IMR-90 (cell line): ENCODE results near the gene IQSEC3. TPM values are rescaled to one million over a fixed set of nuclear protein-coding genes. Genes with fewer than 3 reads are reported as not detected.

Experiments
- ATAC-seq: fragments of 200-7000 bp; cut with Tn5 transposase; 2 replicates; pipeline ENCODE4 v1.9.1; 2020; ENCODE audit warnings: low read depth, mild to moderate bottlenecking, moderate library complexity
- BruUV-seq: library from RNA; stranded (reverse); fragments of 400-500 nt; replicated peaks from 2 replicates; lab custom pipeline; 2021; lab: Mats Ljungman, UMichigan
- CTCF ChIA-PET: fragments of 300-600 bp; formaldehyde crosslinking; extraction: SDS; loops from one replicate; lab custom pipeline; 2021; ENCODE audit warnings: antibody characterized with exemption; lab: Yijun Ruan, JAX
- POLR2A ChIA-PET: fragments of 300-600 bp; sonication (Branson Sonifier 250); formaldehyde crosslinking; loops from one replicate; lab custom pipeline; 2022; ENCODE audit warnings: antibody characterized with exemption; ENCODE audit not compliant: unreplicated experiment; lab: Charles Lee
- DNase-seq: peaks from one replicate; pipeline ENCODE4 v3.0.0; 2013
- H2AFZ ChIP-seq: replicated peaks from 2 replicates; pipeline ENCODE3; 2013; ENCODE audit warnings: low read length, mild to moderate bottlenecking; ENCODE audit not compliant: poor library complexity
- H2AK5ac ChIP-seq: 2 replicates; pipeline ENCODE4 v1.6.1; 2013; ENCODE audit warnings: low read depth, low read length, inconsistent platforms
- H2AK9ac ChIP-seq: replicated peaks from 2 replicates; pipeline ENCODE3; 2013; ENCODE audit warnings: mild to moderate bottlenecking, low read depth, low read length, moderate library complexity; ENCODE audit not compliant: poor library complexity
- H2BK120ac ChIP-seq: 2 replicates; pipeline ENCODE4 v1.6.1; 2013; ENCODE audit warnings: low read depth, low read length, inconsistent platforms
- H2BK15ac ChIP-seq: 3 replicates; pipeline ENCODE4 v1.6.1; 2013; ENCODE audit warnings: low read depth, low read length, inconsistent platforms
- H2BK20ac ChIP-seq: 2 replicates; pipeline ENCODE4 v1.6.1; 2013; ENCODE audit warnings: low read depth, mild to moderate bottlenecking, inconsistent platforms, low read length, moderate library complexity
- H2BK5ac ChIP-seq: 2 replicates; pipeline ENCODE4 v1.6.1; 2013; ENCODE audit warnings: mild to moderate bottlenecking, low read depth, low read length, inconsistent platforms; ENCODE audit not compliant: poor library complexity, severe bottlenecking
- H3K14ac ChIP-seq: replicated peaks from 2 replicates; pipeline ENCODE4 v1.6.1; 2013; ENCODE audit warnings: low read depth, low read length, inconsistent platforms
- H3K18ac ChIP-seq: 2 replicates; pipeline ENCODE4 v1.6.1; 2013; ENCODE audit warnings: low read depth, low read length, control low read depth
- H3K23ac ChIP-seq: 2 replicates; pipeline ENCODE4 v1.6.1; 2013; ENCODE audit warnings: low read depth, low read length, inconsistent platforms
- H3K27ac ChIP-seq: 2 replicates; pipeline ENCODE4 v1.5.1; 2013; ENCODE audit warnings: mild to moderate bottlenecking, control low read depth, low read length; ENCODE audit not compliant: insufficient read depth
- H3K27me3 ChIP-seq: 2 replicates; pipeline ENCODE4 v1.6.1; 2013; ENCODE audit warnings: low read length; ENCODE audit not compliant: control insufficient read depth, insufficient read depth
- H3K36me3 ChIP-seq: 2 replicates; pipeline ENCODE4 v1.6.1; 2013; ENCODE audit warnings: low read length, mixed read lengths; ENCODE audit not compliant: control insufficient read depth, insufficient read depth
- H3K4ac ChIP-seq: 2 replicates; pipeline ENCODE4 v1.6.1; 2013; ENCODE audit warnings: low read depth, low read length, inconsistent platforms
- H3K4me1 ChIP-seq: 2 replicates; pipeline ENCODE4 v1.6.1; 2013; ENCODE audit warnings: low read length, mixed read lengths; ENCODE audit not compliant: control insufficient read depth, insufficient read depth
- H3K4me2 ChIP-seq: 2 replicates; pipeline ENCODE4 v1.6.1; 2013; ENCODE audit warnings: low read depth, mild to moderate bottlenecking, control low read depth, low read length, moderate library complexity
- H3K4me3 ChIP-seq: 2 replicates; pipeline ENCODE4 v1.5.1; 2013; ENCODE audit warnings: low read depth, mild to moderate bottlenecking, control low read depth, low read length, moderate library complexity; ENCODE audit not compliant: insufficient read depth
- H3K56ac ChIP-seq: 2 replicates; pipeline ENCODE4 v1.6.1; 2013; ENCODE audit warnings: low read length, inconsistent platforms; ENCODE audit not compliant: insufficient read depth; ENCODE audit errors: extremely low read depth
- H3K79me1 ChIP-seq, 2 experiments: 2 replicates each; pipeline ENCODE4 v1.6.1; 2013; ENCODE audit warnings: low read length in 2 of 2, inconsistent platforms in 1 of 2, low read depth in 1 of 2
- H3K9ac ChIP-seq: 2 replicates; pipeline ENCODE4 v1.6.1; 2013; ENCODE audit warnings: low read depth, low read length, control low read depth
- H3K9me1 ChIP-seq: 2 replicates; pipeline ENCODE4 v1.6.1; 2013; ENCODE audit warnings: low read length, inconsistent platforms; ENCODE audit not compliant: insufficient read depth
- H3K9me3 ChIP-seq: 2 replicates; pipeline ENCODE4 v1.6.1; 2013; ENCODE audit warnings: low read length; ENCODE audit not compliant: control insufficient read depth, insufficient read depth
- H4K20me1 ChIP-seq: 2 replicates; pipeline ENCODE4 v1.6.1; 2013; ENCODE audit warnings: low read length, inconsistent platforms; ENCODE audit not compliant: insufficient read depth
- H4K5ac ChIP-seq: 2 replicates; pipeline ENCODE4 v1.6.1; 2013; ENCODE audit warnings: mild to moderate bottlenecking, low read depth, low read length, control low read depth
- H4K8ac ChIP-seq, 2 experiments: 2 replicates each; pipeline ENCODE4 v1.6.1; 2013; ENCODE audit warnings: low read depth in 2 of 2, low read length in 2 of 2, control low read depth in 1 of 2, inconsistent platforms in 1 of 2
- H4K91ac ChIP-seq: 2 replicates; pipeline ENCODE4 v1.6.1; 2013; ENCODE audit warnings: low read depth, low read length, inconsistent platforms; ENCODE audit not compliant: insufficient read depth
- CEBPB ChIP-seq: IDR thresholded peaks from 2 replicates; pipeline ENCODE4 v1.6.1; 2012; ENCODE audit warnings: low read depth, low read length, improper control_type of control experiment
- CHD1 ChIP-seq: IDR thresholded peaks from 2 replicates; pipeline ENCODE4 v1.6.1; 2012; ENCODE audit warnings: low read depth, low read length, improper control_type of control experiment
- ELK1 ChIP-seq: fragments of 150-350 bp; IDR thresholded peaks from 2 replicates; pipeline ENCODE4 v1.6.1; 2016; ENCODE audit warnings: low read depth, mild to moderate bottlenecking, low read length, moderate library complexity, borderline replicate concordance
- MAFK ChIP-seq: IDR thresholded peaks from 2 replicates; pipeline ENCODE4 v1.6.1; 2012; ENCODE audit warnings: low read depth, low read length, improper control_type of control experiment
- MXI1 ChIP-seq: IDR thresholded peaks from 2 replicates; pipeline ENCODE4 v1.6.1; 2012; ENCODE audit warnings: low read depth, mild to moderate bottlenecking, low read length, moderate library complexity, borderline replicate concordance
- NFE2L2 ChIP-seq: fragments of 150-350 bp; IDR thresholded peaks from 2 replicates; pipeline ENCODE4 v1.6.1; 2016; ENCODE audit warnings: low read depth, mild to moderate bottlenecking, low read length
- POLR2A ChIP-seq: IDR thresholded peaks from 2 replicates; pipeline ENCODE4 v1.6.1; 2012; ENCODE audit warnings: mild to moderate bottlenecking, low read depth, low read length
- RAD21 ChIP-seq: IDR thresholded peaks from 2 replicates; pipeline ENCODE4 v1.6.1; 2012; ENCODE audit warnings: low read length, improper control_type of control experiment
- RCOR1 ChIP-seq: IDR thresholded peaks from 2 replicates; pipeline ENCODE4 v1.6.1; 2012; ENCODE audit warnings: mild to moderate bottlenecking, low read length, improper control_type of control experiment; ENCODE audit not compliant: insufficient replicate concordance
- RFX5 ChIP-seq: IDR thresholded peaks from 2 replicates; pipeline ENCODE4 v1.8.0; 2012; ENCODE audit warnings: low read depth, mild to moderate bottlenecking, low read length, moderate library complexity
- SMC3 ChIP-seq: fragments of 150-350 bp; IDR thresholded peaks from 2 replicates; pipeline ENCODE4 v1.6.1; 2016; ENCODE audit warnings: low read depth, mild to moderate bottlenecking, antibody characterized with exemption, low read length, moderate library complexity
- USF2 ChIP-seq: fragments of 150-350 bp; IDR thresholded peaks from 2 replicates; pipeline ENCODE4 v1.6.1; 2017; ENCODE audit warnings: mild to moderate bottlenecking, antibody characterized with exemption, low read length, low read depth
- WGBS, 2 experiments: methylation state at CpG; one replicate each; pipeline versions ENCODE4 v1.1.5 to v1.1.7; 2013; ENCODE audit warnings: missing lambda C conversion rate in 2 of 2; ENCODE audit not compliant: insufficient read length in 1 of 2; ENCODE audit errors: extremely low coverage in 2 of 2; 5-methylcytosine and 5-hydroxymethylcytosine counted together
- dilution Hi-C: fragments of 300-500 bp; cut with HindIII; formaldehyde crosslinking; loops from one replicate; pipeline ENCODE4 v1.14.3; 2018; ENCODE audit warnings: low sequenced_read_pairs; ENCODE audit not compliant: unreplicated experiment
- in situ Hi-C: fragments of 300-500 bp; cut with MboI; formaldehyde crosslinking; loops from 3 replicates; pipeline ENCODE4 v1.14.3; 2019; ENCODE audit warnings: low sequenced_read_pairs, inconsistent platforms, mixed read lengths
- intact Hi-C: fragments of 100-400 bp; cut with micrococcal nuclease; formaldehyde crosslinking; loops from 2 replicates; pipeline ENCODE4 v1.10.0; 2022
- polyA plus RNA-seq, 3 experiments: library from polyadenylated mRNA; depleted of rRNA; stranded (reverse); fragments of >200 nt; gene quantifications; 2 replicates each; pipeline ENCODE4 v1.2.3, GENCODE V29; 2012; ENCODE audit warnings: low replicate concordance in 1 of 3
- total RNA-seq: library from RNA; depleted of rRNA; stranded (reverse); fragments of >200 nt; gene quantifications from 2 replicates; pipeline ENCODE4 v1.2.3, GENCODE V29; 2012

IQSEC3 gene
- total and polyA plus RNA-seq, 2 of the 4 experiments (the other 2 are of a cell fraction): 0.10 TPM; not detected in 1

GRCh38 chr12:56683-57346 is 9.8 kb upstream of the IQSEC3 start:
- H2BK120ac ChIP-seq: no peak overlapping the region
- DNase-seq: no peak
- no peak overlapping the region for H4K5ac ChIP-seq
- H3K27me3 ChIP-seq: peaks cover 18% of the 10 kb centered on the region
- no peak overlapping the region for H3K18ac ChIP-seq
- in situ Hi-C loops (no loop called here), intact Hi-C loops (no loop called here), dilution Hi-C loops (no loop called here)
- H4K91ac ChIP-seq: no peak overlapping the region
- H3K4me3 ChIP-seq: no peak overlapping the region
- no peaks in the 10 kb centered on the region for H3K36me3 ChIP-seq
- ChIA-PET CTCF (no interaction called here), POLR2A (no interaction called here)
- H3K4ac ChIP-seq: no peak overlapping the region
- ATAC-seq: no peak
- no peak overlapping the region for H3K14ac ChIP-seq
- H3K56ac ChIP-seq: no peak overlapping the region
- H2BK20ac ChIP-seq: no peak overlapping the region
- no peak overlapping the region for H2BK5ac ChIP-seq
- H3K4me1 ChIP-seq: peaks cover 2% of the 10 kb centered on the region; the same call in 1 of the 2 replicates
- 52% methylated on average over 7 of the region's 7 CpGs; no CpG with 5 or more reads in 1 of the 2 experiments for WGBS, 2 experiments
- no TSS peak for BruUV-seq
- H4K20me1 ChIP-seq: no peaks in the 10 kb centered on the region
- no peak overlapping the region for H3K23ac ChIP-seq
- H2AFZ ChIP-seq: no peak overlapping the region
- H3K9me1 ChIP-seq: no peaks in the 10 kb centered on the region; the same call in 1 of the 2 replicates
- H2AK5ac ChIP-seq: no peak overlapping the region
- no peaks in the 10 kb centered on the region for H3K79me1 ChIP-seq
- TF ChIP-seq NFE2L2: no peak
- TF ChIP-seq RAD21: no peak
- TF ChIP-seq MXI1: no peak
- TF ChIP-seq USF2: no peak
- no peak for TF ChIP-seq CHD1
- TF ChIP-seq ELK1: no peak
- no peak for TF ChIP-seq SMC3
- no peak for TF ChIP-seq POLR2A
- no peak for TF ChIP-seq RFX5
- TF ChIP-seq CEBPB: no peak
- no peak for TF ChIP-seq MAFK
- TF ChIP-seq RCOR1: no peak
- no peak overlapping the region for H3K27ac ChIP-seq
- peaks cover 3% of the 10 kb centered on the region for H3K9me3 ChIP-seq
- H4K8ac ChIP-seq: no peak overlapping the region
- no peak overlapping the region for H2AK9ac ChIP-seq
- H3K9ac ChIP-seq: no peak overlapping the region
- no peak overlapping the region for H3K4me2 ChIP-seq
- no peak overlapping the region for H2BK15ac ChIP-seq
